ENCODE data around the gene TFRC.
"Not testable (repeated sequence)": the region's sequence is repeated elsewhere in the genome, so short reads cannot be mapped to it uniquely, and the experiment has no call there.

The TFRC gene

DNA sequence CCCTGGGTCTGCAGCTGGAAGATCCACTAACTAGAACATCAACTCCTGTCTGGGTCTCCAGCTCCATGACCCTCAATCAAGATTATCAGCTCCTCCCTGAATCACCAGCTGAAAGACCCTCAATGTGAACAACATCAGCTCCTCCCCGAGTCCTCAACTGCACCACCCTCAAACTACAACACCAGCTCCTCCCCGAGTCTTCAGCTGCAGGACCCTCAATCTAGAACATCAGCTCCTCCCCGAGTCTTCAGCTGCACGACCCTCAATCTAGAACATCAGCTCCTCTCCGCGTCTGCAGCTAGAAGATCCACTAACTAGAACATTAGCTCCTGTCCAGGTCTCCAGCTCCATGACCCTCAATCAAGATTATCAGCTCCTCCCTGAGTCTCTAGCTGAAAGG, 79.2 kb downstream of the TFRC start:
- DNase-seq: not testable (repeated sequence)

DNA sequence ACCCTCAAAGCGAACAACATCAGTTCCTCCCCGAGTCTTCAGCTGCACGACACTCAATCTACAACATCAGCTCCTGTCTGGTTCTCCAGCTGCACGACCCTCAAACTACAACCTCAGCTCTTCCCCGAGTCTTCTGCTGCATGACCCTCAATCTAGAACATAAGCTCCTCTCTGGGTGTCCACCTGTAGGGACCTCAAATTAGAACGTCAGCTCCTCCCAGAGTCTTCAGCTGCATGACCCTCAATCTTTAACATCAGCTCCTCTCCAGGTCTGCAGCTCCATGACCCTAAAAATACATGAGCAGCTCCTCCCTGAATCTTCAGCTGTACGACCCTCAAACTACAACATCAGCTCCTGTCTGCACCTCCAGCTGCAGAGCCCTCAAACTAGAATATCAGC, 80.7 kb downstream of the TFRC start:
- DNase-seq: not testable (repeated sequence)

DNA sequence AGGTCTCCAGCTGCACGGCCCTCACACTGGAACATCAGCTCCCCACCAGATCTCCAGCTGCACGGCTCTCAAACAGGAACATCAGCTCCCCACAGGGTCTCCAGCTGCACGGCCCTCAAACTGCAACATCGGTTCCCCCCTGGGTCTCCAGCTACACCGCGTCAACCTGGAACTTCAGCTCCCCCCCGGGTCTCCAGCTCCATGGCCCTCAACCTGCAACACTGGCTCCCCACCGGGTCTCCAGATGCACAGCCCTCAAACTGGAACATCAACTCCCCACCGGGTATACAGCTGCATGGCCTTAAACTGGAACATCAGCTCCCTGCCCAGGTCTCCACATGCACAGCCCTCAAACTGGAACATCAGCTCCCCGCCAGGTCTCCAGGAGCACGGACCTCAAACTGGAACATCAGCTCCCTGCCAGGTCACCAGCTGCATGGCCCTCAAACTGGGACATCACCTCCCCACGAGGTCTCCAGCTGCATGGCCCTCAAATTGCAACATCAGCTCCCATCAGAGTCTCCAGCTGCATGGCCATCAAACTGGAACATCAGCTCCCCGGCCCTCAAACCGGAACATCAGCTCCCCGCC, 81.4 kb downstream of the TFRC start:
- not testable (repeated sequence) for DNase-seq

DNA sequence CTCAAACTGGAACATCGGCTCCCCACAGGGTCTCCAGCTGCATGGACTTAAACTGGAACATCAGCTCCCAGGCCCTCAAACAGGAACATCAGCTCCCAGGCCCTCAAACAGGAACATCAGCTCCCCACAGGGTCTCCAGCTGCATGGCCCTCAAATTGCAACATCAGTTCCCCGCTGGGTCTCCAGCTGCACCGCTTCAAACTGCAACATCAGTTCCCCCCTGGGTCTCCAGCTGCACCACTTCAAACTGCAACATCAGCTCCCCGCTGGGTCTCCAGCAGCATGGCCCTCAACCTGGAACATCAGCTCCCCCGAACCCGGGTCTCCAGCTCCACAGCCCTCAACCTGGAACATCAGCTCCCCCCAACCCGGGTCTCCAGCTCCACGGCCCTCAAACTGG, 82.0 kb downstream of the TFRC start:
- DNase-seq: no peak
